ENCODE measurements around the gene GAN.
A peak's percentile ranks its signal among the peaks of the same experiment; 100 is the strongest.

The GAN gene

DNA sequence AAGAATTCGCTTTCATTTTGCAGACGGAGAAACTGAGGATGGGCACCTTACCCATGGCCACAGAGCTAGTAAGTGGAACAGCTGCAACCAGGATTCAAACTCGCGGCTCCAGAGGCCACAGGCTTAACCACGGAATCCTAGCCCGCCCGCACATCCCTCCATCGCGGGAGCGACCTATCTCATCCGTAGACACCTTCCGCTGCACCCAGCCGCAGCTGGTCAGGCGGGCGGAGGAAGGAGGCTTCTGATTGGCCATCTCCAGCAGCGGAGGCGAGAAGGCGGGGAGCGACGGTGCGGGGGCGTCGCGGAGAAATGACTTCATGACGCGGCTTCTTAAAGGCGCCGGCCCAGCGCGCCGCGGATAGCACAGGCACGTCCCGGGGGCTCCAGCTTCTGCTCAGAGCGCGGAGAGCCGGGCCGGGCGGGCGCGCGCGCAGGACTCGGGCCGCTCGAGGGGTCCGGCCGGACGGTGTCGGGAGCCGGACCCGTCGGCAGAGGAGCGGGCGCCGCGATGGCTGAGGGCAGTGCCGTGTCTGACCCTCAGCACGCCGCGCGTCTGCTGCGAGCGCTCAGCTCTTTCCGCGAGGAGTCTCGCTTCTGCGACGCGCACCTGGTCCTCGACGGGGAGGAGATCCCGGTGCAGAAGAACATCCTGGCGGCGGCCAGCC, at the start of gene GAN (continued):
- TF ChIP-seq ZNF37A (tag by site-specific recombination; IDR thresholded peaks at IDR 0.05), result no peak
- TF ChIP-seq ZNF571 (tag by site-specific recombination; IDR thresholded peaks at IDR 0.05), result no peak
- peak; percentile 78 for TF ChIP-seq KLF8 (tag by site-specific recombination; IDR thresholded peaks at IDR 0.05)
- TF ChIP-seq, protein P1, sequence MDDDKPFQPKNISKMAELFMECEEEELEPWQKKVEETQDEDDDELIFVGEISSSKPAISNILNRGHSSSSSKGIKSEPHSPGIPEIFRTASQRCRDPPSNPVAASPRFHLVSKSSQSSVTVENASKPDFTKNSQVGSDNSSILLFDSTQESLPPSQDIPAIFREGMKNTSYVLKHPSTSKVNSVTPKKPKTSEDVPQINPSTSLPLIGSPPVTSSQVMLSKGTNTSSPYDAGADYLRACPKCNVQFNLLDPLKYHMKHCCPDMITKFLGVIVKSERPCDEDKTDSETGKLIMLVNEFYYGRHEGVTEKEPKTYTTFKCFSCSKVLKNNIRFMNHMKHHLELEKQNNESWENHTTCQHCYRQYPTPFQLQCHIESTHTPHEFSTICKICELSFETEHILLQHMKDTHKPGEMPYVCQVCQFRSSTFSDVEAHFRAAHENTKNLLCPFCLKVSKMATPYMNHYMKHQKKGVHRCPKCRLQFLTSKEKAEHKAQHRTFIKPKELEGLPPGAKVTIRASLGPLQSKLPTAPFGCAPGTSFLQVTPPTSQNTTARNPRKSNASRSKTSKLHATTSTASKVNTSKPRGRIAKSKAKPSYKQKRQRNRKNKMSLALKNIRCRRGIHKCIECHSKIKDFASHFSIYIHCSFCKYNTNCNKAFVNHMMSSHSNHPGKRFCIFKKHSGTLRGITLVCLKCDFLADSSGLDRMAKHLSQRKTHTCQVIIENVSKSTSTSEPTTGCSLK (tag by site-specific recombination; IDR thresholded peaks at IDR 0.05), result no peak
- TF ChIP-seq ZNF660 (tag by site-specific recombination; IDR thresholded peaks at IDR 0.05), result peak; percentile 60
- no peak for TF ChIP-seq ZNF311 (tag by site-specific recombination; IDR thresholded peaks at IDR 0.05; ENCODE audit: borderline replicate concordance)
- TF ChIP-seq ZNF670 (tag by site-specific recombination; IDR thresholded peaks at IDR 0.05; ENCODE audit: low read depth), result 0 out of 2 replicates have a peak, but pooled peaks have one; percentile 19
- no peak for TF ChIP-seq ZBTB1 (tag by site-specific recombination; IDR thresholded peaks at IDR 0.05)
- no peak for TF ChIP-seq ZNF530 (tag by site-specific recombination; IDR thresholded peaks at IDR 0.05; ENCODE audit: low read depth)
- TF ChIP-seq ZNF658 (tag by site-specific recombination; IDR thresholded peaks at IDR 0.05), result no peak
- TF ChIP-seq, protein P2, sequence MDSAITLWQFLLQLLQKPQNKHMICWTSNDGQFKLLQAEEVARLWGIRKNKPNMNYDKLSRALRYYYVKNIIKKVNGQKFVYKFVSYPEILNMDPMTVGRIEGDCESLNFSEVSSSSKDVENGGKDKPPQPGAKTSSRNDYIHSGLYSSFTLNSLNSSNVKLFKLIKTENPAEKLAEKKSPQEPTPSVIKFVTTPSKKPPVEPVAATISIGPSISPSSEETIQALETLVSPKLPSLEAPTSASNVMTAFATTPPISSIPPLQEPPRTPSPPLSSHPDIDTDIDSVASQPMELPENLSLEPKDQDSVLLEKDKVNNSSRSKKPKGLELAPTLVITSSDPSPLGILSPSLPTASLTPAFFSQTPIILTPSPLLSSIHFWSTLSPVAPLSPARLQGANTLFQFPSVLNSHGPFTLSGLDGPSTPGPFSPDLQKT (IDR thresholded peaks at IDR 0.05; ENCODE audit: borderline replicate concordance, low read depth, low read length), result no peak
- no peak for TF ChIP-seq ZBTB7A (tag by site-specific recombination; IDR thresholded peaks at IDR 0.05; ENCODE audit: low read depth)
- TF ChIP-seq ZNF626 (tag by site-specific recombination; IDR thresholded peaks at IDR 0.05), result no peak
- TF ChIP-seq ZFP41 (tag by site-specific recombination; IDR thresholded peaks at IDR 0.05; ENCODE audit: borderline replicate concordance), result no peak
- TF ChIP-seq, protein P3, sequence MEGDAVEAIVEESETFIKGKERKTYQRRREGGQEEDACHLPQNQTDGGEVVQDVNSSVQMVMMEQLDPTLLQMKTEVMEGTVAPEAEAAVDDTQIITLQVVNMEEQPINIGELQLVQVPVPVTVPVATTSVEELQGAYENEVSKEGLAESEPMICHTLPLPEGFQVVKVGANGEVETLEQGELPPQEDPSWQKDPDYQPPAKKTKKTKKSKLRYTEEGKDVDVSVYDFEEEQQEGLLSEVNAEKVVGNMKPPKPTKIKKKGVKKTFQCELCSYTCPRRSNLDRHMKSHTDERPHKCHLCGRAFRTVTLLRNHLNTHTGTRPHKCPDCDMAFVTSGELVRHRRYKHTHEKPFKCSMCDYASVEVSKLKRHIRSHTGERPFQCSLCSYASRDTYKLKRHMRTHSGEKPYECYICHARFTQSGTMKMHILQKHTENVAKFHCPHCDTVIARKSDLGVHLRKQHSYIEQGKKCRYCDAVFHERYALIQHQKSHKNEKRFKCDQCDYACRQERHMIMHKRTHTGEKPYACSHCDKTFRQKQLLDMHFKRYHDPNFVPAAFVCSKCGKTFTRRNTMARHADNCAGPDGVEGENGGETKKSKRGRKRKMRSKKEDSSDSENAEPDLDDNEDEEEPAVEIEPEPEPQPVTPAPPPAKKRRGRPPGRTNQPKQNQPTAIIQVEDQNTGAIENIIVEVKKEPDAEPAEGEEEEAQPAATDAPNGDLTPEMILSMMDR (tag by site-specific recombination; IDR thresholded peaks at IDR 0.05), result no peak
- TF ChIP-seq SP7 (tag by site-specific recombination; IDR thresholded peaks at IDR 0.05), result peak; percentile 51; the same call in 1 of the 2 replicates
- no peak for TF ChIP-seq HOXC10 (CRISPR knock-in tag; IDR thresholded peaks at IDR 0.05)
- TF ChIP-seq ZNF133 (tag by site-specific recombination; IDR thresholded peaks at IDR 0.05), result no peak
- no peak for TF ChIP-seq MEIS1 (CRISPR knock-in tag; IDR thresholded peaks at IDR 0.05; ENCODE audit: borderline replicate concordance)
- no peak for TF ChIP-seq SALL2 (tag by site-specific recombination; IDR thresholded peaks at IDR 0.05; ENCODE audit: borderline replicate concordance)
- TF ChIP-seq ZNF654 (tag by site-specific recombination; IDR thresholded peaks at IDR 0.05; ENCODE audit: low read depth), result no peak
- TF ChIP-seq ZNF76 (tag by site-specific recombination; IDR thresholded peaks at IDR 0.05; ENCODE audit: borderline replicate concordance, low read depth), result peak; percentile 41; the same call in 1 of the 2 replicates
- TF ChIP-seq ZNF433 (tag by site-specific recombination; IDR thresholded peaks at IDR 0.05; ENCODE audit: low read depth), result no peak
- no peak for TF ChIP-seq ZNF354C (tag by site-specific recombination; IDR thresholded peaks at IDR 0.05; ENCODE audit: borderline replicate concordance, low read depth)
- no peak for TF ChIP-seq ZFP3 (tag by site-specific recombination; IDR thresholded peaks at IDR 0.05; ENCODE audit: low read depth)
- TF ChIP-seq ZNF138 (tag by site-specific recombination; IDR thresholded peaks at IDR 0.05; ENCODE audit: borderline replicate concordance), result no peak
- no peak for TF ChIP-seq ZNF555 (tag by site-specific recombination; conservative IDR thresholded peaks at IDR 0.05)
- peak; percentile 98 for TF ChIP-seq ZNF366 (tag by site-specific recombination; conservative IDR thresholded peaks at IDR 0.05)
- no peak for TF ChIP-seq BCL11B (tag by site-specific recombination; IDR thresholded peaks at IDR 0.05; ENCODE audit: low read depth)
- no peak; the same call in 1 of the 2 replicates for TF ChIP-seq ZNF561 (tag by site-specific recombination; IDR thresholded peaks at IDR 0.05; ENCODE audit: borderline replicate concordance)
- TF ChIP-seq ZIC2 (tag by site-specific recombination; IDR thresholded peaks at IDR 0.05), result no peak
- TF ChIP-seq ZNF155 (tag by site-specific recombination; IDR thresholded peaks at IDR 0.05), result no peak
- TF ChIP-seq ZNF629 (tag by site-specific recombination; IDR thresholded peaks at IDR 0.05), result peak; percentile 70
- TF ChIP-seq ZNF341 (tag by site-specific recombination; IDR thresholded peaks at IDR 0.05; ENCODE audit: low read depth), result 0 out of 2 replicates have a peak, but pooled peaks have one; percentile 5
- TF ChIP-seq, protein P4, sequence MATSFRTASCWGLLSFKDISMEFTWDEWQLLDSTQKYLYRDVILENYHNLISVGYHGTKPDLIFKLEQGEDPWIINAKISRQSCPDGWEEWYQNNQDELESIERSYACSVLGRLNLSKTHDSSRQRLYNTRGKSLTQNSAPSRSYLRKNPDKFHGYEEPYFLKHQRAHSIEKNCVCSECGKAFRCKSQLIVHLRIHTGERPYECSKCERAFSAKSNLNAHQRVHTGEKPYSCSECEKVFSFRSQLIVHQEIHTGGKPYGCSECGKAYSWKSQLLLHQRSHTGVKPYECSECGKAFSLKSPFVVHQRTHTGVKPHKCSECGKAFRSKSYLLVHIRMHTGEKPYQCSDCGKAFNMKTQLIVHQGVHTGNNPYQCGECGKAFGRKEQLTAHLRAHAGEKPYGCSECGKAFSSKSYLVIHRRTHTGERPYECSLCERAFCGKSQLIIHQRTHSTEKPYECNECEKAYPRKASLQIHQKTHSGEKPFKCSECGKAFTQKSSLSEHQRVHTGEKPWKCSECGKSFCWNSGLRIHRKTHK (tag by site-specific recombination; IDR thresholded peaks at IDR 0.05), result no peak
- no peak for TF ChIP-seq ZNF416 (tag by site-specific recombination; IDR thresholded peaks at IDR 0.05)
